H9 (cell line): Measurements from ENCODE around the gene SH3RF3. TPM values are rescaled to one million over a fixed set of nuclear protein-coding genes. Genes with fewer than 3 reads are reported as not detected.

ENCODE experiments used
- DNase-seq: peaks from one replicate; pipeline ENCODE4 v3.0.0-alpha.2; 2017
- H2AFZ ChIP-seq: one replicate; pipeline ENCODE4 v1.6.1; 2013; ENCODE audit warnings: mild to moderate bottlenecking, low read length, control low read depth, moderate library complexity
- H2AK5ac ChIP-seq: 2 replicates; pipeline ENCODE4 v1.6.1; 2013; ENCODE audit warnings: low read length, control low read depth, mixed read lengths; ENCODE audit not compliant: insufficient read length
- H2BK120ac ChIP-seq: one replicate; pipeline ENCODE4 v1.6.1; 2013; ENCODE audit warnings: low read depth, mild to moderate bottlenecking, low read length, control low read depth, inconsistent platforms; ENCODE audit not compliant: poor library complexity, severe bottlenecking
- H2BK12ac ChIP-seq: 2 replicates; pipeline ENCODE4 v1.6.1; 2013; ENCODE audit warnings: low read length, control low read depth, mixed read lengths, low read depth; ENCODE audit not compliant: insufficient read length
- H2BK15ac ChIP-seq: 2 replicates; pipeline ENCODE4 v1.6.1; 2013; ENCODE audit warnings: low read depth, low read length, control low read depth
- H2BK20ac ChIP-seq: one replicate; pipeline ENCODE4 v1.6.1; 2013; ENCODE audit warnings: low read depth, mild to moderate bottlenecking, low read length, control low read depth, inconsistent platforms; ENCODE audit not compliant: poor library complexity, severe bottlenecking
- H2BK5ac ChIP-seq: 2 replicates; pipeline ENCODE4 v1.6.1; 2013; ENCODE audit warnings: low read length, control low read depth, mixed read lengths; ENCODE audit not compliant: insufficient read length
- H3K14ac ChIP-seq: 2 replicates; pipeline ENCODE4 v1.6.1; 2013; ENCODE audit warnings: low read length, control low read depth; ENCODE audit not compliant: insufficient read depth
- H3K18ac ChIP-seq: 2 replicates; pipeline ENCODE4 v1.6.1; 2013; ENCODE audit warnings: low read depth, mild to moderate bottlenecking, mixed read lengths, low read length, control low read depth; ENCODE audit not compliant: insufficient read length
- H3K23ac ChIP-seq: 2 replicates; pipeline ENCODE4 v1.6.1; 2013; ENCODE audit warnings: low read length, control low read depth, mixed read lengths, low read depth; ENCODE audit not compliant: insufficient read length
- H3K23me2 ChIP-seq: 2 replicates; pipeline ENCODE4 v1.6.1; 2013; ENCODE audit warnings: low read depth, mild to moderate bottlenecking, mixed read lengths, low read length, control low read depth; ENCODE audit not compliant: insufficient read length, poor library complexity, severe bottlenecking
- H3K27ac ChIP-seq: 2 replicates; pipeline ENCODE4 v1.5.1; 2013; ENCODE audit warnings: low read length, control low read depth, mixed read lengths, low read depth; ENCODE audit not compliant: insufficient read length
- H3K27me3 ChIP-seq: 2 replicates; pipeline ENCODE4 v1.6.1; 2013; ENCODE audit warnings: low read length, control low read depth, inconsistent platforms; ENCODE audit not compliant: insufficient read depth
- H3K4ac ChIP-seq: 2 replicates; pipeline ENCODE4 v1.6.1; 2013; ENCODE audit warnings: low read depth, mild to moderate bottlenecking, control low read depth, inconsistent platforms, low read length, moderate library complexity
- H3K4me1 ChIP-seq: 2 replicates; pipeline ENCODE4 v1.6.1; 2013; ENCODE audit warnings: low read length, control low read depth, inconsistent platforms; ENCODE audit not compliant: insufficient read depth
- H3K4me2 ChIP-seq: 2 replicates; pipeline ENCODE4 v1.6.1; 2013; ENCODE audit warnings: low read length, control low read depth, mixed read lengths; ENCODE audit not compliant: insufficient read length, insufficient read depth
- H3K56ac ChIP-seq: 2 replicates; pipeline ENCODE4 v1.6.1; 2013; ENCODE audit warnings: low read depth, mild to moderate bottlenecking, mixed read lengths, low read length, control low read depth; ENCODE audit not compliant: insufficient read length
- H3K79me1 ChIP-seq: 2 replicates; pipeline ENCODE4 v1.6.1; 2013; ENCODE audit warnings: low read depth, mild to moderate bottlenecking, moderate library complexity, low read length, control low read depth, inconsistent platforms; ENCODE audit not compliant: insufficient read depth, poor library complexity, severe bottlenecking
- H3K79me2 ChIP-seq: 2 replicates; pipeline ENCODE4 v1.6.1; 2013; ENCODE audit warnings: low read length, control low read depth, inconsistent platforms; ENCODE audit not compliant: insufficient read depth
- H3K9ac ChIP-seq: 2 replicates; pipeline ENCODE4 v1.6.1; 2013; ENCODE audit warnings: low read length, control low read depth, mixed read lengths; ENCODE audit not compliant: insufficient read length; ENCODE audit errors: extremely low read depth
- H3K9me3 ChIP-seq: one replicate; pipeline ENCODE4 v1.6.1; 2013; ENCODE audit warnings: low read depth, low read length, inconsistent platforms; ENCODE audit not compliant: control insufficient read depth
- H3T11ph ChIP-seq: one replicate; pipeline ENCODE4 v1.6.1; 2013; ENCODE audit warnings: mild to moderate bottlenecking, low read length, control low read depth, inconsistent platforms
- H4K20me1 ChIP-seq: one replicate; pipeline ENCODE4 v1.6.1; 2013; ENCODE audit not compliant: control insufficient read depth, insufficient read length, insufficient read depth
- H4K5ac ChIP-seq: 2 replicates; pipeline ENCODE4 v1.6.1; 2013; ENCODE audit warnings: low read depth, mild to moderate bottlenecking, mixed read lengths, low read length, control low read depth; ENCODE audit not compliant: insufficient read length
- H4K8ac ChIP-seq: replicated peaks from 2 replicates; pipeline ENCODE4 v1.6.1; 2013; ENCODE audit warnings: low read length, control low read depth, mixed read lengths, low read depth; ENCODE audit not compliant: insufficient read length
- H4K91ac ChIP-seq: 2 replicates; pipeline ENCODE4 v1.6.1; 2013; ENCODE audit warnings: low read depth, mild to moderate bottlenecking, moderate library complexity, mixed read lengths, low read length, control low read depth; ENCODE audit not compliant: insufficient read length
- H3K27ac Mint-ChIP-seq, 3 experiments: 2 replicates in 2 of 3; 3 replicates in 1 of 3; pipeline ENCODE4 v1.8.0; 2020 to 2021; ENCODE audit warnings: mixed read lengths in 3 of 3, mild to moderate bottlenecking in 1 of 3, moderate library complexity in 1 of 3
- H3K27me3 Mint-ChIP-seq: 2 replicates; pipeline ENCODE4 v1.8.0; 2021; ENCODE audit warnings: low read depth, mild to moderate bottlenecking, moderate library complexity, mixed read lengths
- H3K36me3 Mint-ChIP-seq, 3 experiments: 2 replicates in 2 of 3; 3 replicates in 1 of 3; pipeline ENCODE4 v1.8.0; 2020 to 2021; ENCODE audit warnings: low read depth in 3 of 3, mixed read lengths in 3 of 3; ENCODE audit not compliant: insufficient read depth in 1 of 3
- H3K4me1 Mint-ChIP-seq, 2 experiments: 2 replicates each; pipeline ENCODE4 v1.8.0; 2020; ENCODE audit warnings: mixed read lengths in 2 of 2
- H3K4me3 Mint-ChIP-seq, 2 experiments: 2 replicates in 1 of 2; 3 replicates in 1 of 2; pipeline ENCODE4 v1.8.0; 2020 to 2021; ENCODE audit warnings: mild to moderate bottlenecking in 2 of 2, mixed read lengths in 2 of 2, moderate library complexity in 1 of 2
- H3K9me3 Mint-ChIP-seq, 2 experiments: 2 replicates in 1 of 2; 3 replicates in 1 of 2; pipeline ENCODE4 v1.8.0; 2020; ENCODE audit warnings: mild to moderate bottlenecking in 2 of 2, mixed read lengths in 2 of 2, moderate library complexity in 1 of 2
- CTCF ChIP-seq: fragments of 200-600 bp; sonication (generic); conservative IDR thresholded peaks from 3 replicates; pipeline ENCODE4 v1.8.0; 2021; ENCODE audit warnings: antibody characterized with exemption, mild to moderate bottlenecking
- WGBS: extraction: QIAGEN DNeasy Blood & Tissue Kit; methylation state at CpG from one replicate; pipeline ENCODE4 v1.1.7; 2013; ENCODE audit warnings: missing lambda C conversion rate, low lambda C conversion rate, mixed read lengths; ENCODE audit not compliant: insufficient read length; ENCODE audit errors: extremely low coverage; 5-methylcytosine and 5-hydroxymethylcytosine counted together
- total RNA-seq: library from RNA; stranded (reverse); gene quantifications from 2 replicates; pipeline ENCODE4 v1.2.1, GENCODE V29; 2021

Gene SH3RF3
- total RNA-seq, 1 experiment from 2014 or later: 0.46 TPM

GRCh38 chr2:109154226-109154625, 25.2 kb downstream of the SH3RF3 start:
- Histone ChIP-seq H3K9ac (no peak overlapping the region), H3K27me3 (no peaks in the 10 kb centered on the region), H4K91ac (no peak overlapping the region), H2BK15ac (no peak overlapping the region), H3K9me3 (no peaks in the 10 kb centered on the region), H2AK5ac (no peak overlapping the region), H2BK20ac (no peak overlapping the region), H4K20me1 (no peaks in the 10 kb centered on the region), H3K4me2 (no peak overlapping the region), H3K23me2 (no peaks in the 10 kb centered on the region), H3K56ac (no peak overlapping the region), H2AFZ (no peak overlapping the region), H3K18ac (no peak overlapping the region), H2BK12ac (no peak overlapping the region), H4K5ac (no peak overlapping the region), H4K8ac (no peak overlapping the region), H3K27ac (no peak overlapping the region), H3K23ac (no peak overlapping the region), H3K14ac (no peak overlapping the region), H3T11ph (no peak overlapping the region), H3K79me2 (no peaks in the 10 kb centered on the region), H3K4me1 (no peaks in the 10 kb centered on the region), H2BK5ac (no peak overlapping the region), H2BK120ac (no peak overlapping the region), H3K4ac (no peak overlapping the region), H3K79me1 (no peaks in the 10 kb centered on the region)
- no peak for TF ChIP-seq CTCF
- no peaks in the 10 kb centered on the region; a peak in 1 of 7 replicates for H3K36me3 Mint-ChIP-seq
- no peaks in the 10 kb centered on the region for H3K9me3 Mint-ChIP-seq
- H3K27me3 Mint-ChIP-seq: no peaks in the 10 kb centered on the region
- H3K4me1 Mint-ChIP-seq: peaks cover 5% of the 10 kb centered on the region in 2 experiments
- DNase-seq: no peak
- no CpG with 5 or more reads among the region's 3 CpGs for WGBS
- no peak overlapping the region for H3K4me3 Mint-ChIP-seq
- H3K27ac Mint-ChIP-seq: no peak overlapping the region
